Midbrain (tissue), 1 donor: ENCODE results near the gene ATP8B4.

Experiments
- DNase-seq: peaks from one replicate; lab custom pipeline; 2025; lab: John Stamatoyannopoulos, UW

Gene ATP8B4

GRCh38 chr15:49857496-49858475, 261.2 kb downstream of the ATP8B4 start:
- DNase-seq = no peak

- DNase-seq = no peak
These were observed 263.0 kb downstream of the ATP8B4 start for GRCh38 chr15:49855917-49856637.

GRCh38 chr15:49852756-49853155, 266.3 kb downstream of the ATP8B4 start:
- no peak for DNase-seq

DNA sequence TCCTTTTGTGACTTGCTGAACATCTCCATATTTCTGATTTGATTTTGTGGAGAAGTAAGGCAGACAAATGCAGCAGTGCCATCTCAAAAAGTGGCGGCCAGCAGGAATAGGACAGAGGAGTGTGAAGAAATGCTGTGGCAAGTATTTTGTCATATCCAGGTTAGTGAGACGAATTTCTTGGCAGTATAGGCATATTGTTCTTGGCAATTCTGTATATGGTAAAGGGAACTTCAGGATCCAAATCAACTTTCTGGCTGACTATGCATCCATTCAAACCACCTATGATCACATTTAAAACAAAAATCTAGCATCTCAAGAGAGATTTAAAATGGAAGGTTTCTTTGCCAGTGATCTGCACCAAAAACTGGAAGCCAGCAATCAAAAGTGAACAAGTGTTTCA, 270.2 kb downstream of the ATP8B4 start:
- no peak for DNase-seq

DNA sequence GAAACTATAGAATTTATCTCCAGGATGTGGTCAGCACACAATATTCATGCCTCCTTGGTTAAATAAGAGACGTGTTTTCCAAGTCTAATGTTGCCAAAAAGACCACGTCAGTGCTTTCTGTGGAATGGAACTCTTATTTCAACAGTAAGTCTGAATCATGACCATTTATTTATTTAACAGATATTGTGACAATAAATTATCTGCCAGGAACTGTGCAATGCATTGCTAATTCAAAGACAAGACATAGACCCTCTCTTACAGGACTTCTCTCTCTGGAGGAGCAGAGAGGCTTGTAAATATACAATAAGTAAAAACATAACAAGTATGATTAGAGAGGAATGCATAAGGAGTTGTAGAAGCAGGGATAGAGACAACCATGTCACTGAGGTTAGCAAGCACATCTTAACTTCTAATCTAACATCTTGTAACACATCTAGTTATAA, 270.7 kb downstream of the ATP8B4 start:
- no peak for DNase-seq

GRCh38 chr15:49847423-49848281, 271.4 kb downstream of the ATP8B4 start:
- DNase-seq = no peak

DNA sequence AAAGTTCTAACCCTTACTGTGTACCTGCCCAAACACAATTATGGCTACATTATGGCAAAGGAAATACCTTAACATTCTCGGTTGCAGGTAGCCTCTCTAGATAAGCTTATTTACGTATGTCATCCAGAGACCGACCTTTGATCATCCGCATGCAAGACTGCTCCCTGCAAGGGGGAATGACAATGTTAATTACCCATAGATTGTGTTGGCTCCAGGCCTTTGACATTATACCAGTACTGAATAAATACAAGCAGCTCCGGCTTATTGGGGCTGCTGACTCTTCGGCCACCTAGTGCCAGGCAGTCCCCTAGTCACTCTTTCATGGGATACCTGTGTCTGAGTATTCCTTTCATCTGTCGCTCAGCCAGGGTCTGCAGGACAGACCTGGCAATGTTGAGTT, 274.6 kb downstream of the ATP8B4 start:
- DNase-seq = no peak

GRCh38 chr15:49843725-49844124, 275.3 kb downstream of the ATP8B4 start:
- DNase-seq = no peak

- DNase-seq = no peak
These were observed 276.9 kb downstream of the ATP8B4 start for GRCh38 chr15:49842031-49842730.

GRCh38 chr15:49832511-49832910, 286.5 kb downstream of the ATP8B4 start:
- DNase-seq = no peak

- no peak for DNase-seq
These were observed 287.6 kb downstream of the ATP8B4 start for GRCh38 chr15:49831206-49831965.

- no peak for DNase-seq
These were observed 288.6 kb downstream of the ATP8B4 start for GRCh38 chr15:49830391-49830790.

DNA sequence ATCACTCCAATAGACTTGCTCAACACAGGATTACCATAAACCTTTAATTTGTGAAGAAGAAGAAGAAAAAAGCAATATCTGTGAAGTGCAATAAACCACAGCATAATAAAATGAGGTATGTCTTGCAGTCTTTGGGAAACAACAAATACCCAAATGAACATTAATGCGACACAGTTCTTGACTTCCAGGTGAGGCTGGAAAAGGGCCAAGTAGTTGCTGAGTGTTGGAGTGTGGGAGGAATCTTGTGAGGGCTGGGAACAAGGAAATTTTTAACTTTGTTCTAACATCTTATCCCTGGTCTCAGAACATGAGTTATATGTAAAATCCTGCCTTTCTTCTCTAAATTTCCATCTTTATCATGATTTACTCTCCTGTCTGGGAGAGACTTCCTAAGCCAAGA, 291.7 kb downstream of the ATP8B4 start:
- no peak for DNase-seq

DNA sequence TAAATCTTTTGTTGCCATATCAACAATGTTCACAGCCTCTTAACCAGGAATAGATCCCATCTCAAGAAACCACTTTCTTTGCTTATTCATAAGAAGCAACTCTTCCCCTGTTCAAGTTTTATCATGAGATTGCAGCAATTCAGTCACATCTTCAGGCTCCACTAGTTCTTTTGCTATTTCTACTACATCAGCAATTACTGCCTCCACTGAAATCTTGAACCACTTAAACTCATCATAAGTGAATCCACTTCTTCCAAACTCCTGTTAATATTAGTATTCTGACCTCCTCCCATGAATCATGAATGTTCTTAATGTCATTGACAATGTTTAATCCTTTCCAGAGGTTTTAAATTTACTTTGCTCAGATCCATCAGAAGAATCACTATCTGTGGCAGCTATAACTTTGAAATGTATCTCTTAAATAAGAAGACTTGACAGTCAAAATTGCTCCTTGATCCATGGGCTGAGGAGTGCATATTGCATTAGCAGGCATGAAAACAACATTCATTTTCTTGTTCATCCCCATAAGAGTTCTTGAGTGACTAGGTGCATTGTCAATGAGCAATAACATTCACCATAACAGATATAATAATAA, 292.3 kb downstream of the ATP8B4 start:
- DNase-seq = no peak

DNA sequence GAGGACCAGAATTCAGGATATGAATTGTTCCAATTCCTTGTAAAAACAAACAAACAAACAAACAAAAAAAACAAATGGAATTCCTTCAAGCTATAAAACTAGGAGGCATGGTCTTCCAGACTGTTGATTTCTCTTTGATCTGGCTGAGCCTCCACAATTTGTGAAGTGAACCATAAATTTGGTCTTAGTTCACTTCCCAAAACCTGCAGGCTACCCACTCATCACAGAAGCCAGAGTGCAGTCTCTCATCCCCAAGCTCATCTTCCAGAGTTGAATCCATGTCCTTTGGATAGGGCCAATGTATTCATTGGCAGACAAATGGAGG, 294.3 kb downstream of the ATP8B4 start:
- no peak for DNase-seq

- no peak for DNase-seq
These were observed 294.9 kb downstream of the ATP8B4 start for GRCh38 chr15:49823987-49824774.

DNA sequence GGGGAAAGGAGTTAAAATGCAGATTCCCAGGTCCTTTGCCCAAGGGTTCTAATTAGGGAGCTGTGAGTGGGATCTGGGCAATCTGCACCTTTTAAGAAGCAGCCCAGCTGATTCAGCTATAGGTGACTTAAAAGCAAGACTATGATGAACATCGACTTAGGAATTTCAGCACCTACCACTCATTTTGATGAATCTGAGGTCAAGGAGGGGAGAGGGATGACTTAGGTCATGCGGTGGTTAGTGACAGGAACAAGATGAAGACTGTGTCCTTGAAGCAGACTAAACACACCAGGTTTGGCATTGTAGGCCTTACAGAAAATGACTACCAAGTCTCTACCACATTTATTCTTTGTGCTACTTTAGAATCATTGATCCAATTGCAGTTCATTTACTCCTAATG, 301.9 kb downstream of the ATP8B4 start:
- DNase-seq = no peak

DNA sequence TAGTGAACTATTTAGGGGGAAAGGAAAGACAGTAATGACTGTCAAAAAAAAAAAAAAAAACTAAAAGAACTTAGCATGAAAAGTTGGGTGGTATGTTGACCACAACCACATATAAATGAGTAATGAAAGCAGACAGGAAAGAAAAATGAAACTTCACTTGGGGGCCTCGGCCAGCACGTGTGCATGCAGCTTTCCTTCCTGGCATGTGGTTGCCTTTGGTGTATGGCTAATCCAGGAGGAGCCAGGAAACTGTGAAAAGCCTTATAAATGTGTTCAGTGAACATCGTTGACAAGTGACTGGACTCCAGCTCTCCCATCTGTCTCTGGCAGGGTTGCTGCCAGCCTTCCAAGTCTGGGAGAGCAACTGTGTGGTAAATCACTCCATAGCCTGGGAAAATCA, 303.1 kb downstream of the ATP8B4 start:
- no peak for DNase-seq

GRCh38 chr15:49815526-49815925, 303.5 kb downstream of the ATP8B4 start:
- DNase-seq = no peak

DNA sequence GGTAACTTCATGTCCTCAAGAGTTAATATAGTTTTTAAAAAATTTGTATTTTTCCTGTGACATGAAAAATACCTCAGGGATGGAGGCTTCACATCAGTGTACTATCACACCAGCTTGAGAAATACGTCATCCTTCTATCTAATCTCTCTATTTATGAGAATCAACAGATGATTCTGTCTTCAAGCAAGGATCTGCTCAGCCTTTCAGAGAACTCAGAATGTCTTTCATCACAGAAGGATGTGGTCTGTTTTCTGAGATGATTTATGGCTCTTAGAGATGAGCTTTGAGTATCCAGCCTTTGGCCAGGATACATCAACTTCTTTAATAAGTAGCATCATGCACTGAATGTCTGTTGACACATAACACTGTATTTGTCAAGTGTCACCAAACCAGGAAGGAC, 304.3 kb downstream of the ATP8B4 start:
- no peak for DNase-seq
